Measurements from ENCODE around the gene PCSK2. TPM values are rescaled to one million over a fixed set of nuclear protein-coding genes. Genes with fewer than 3 reads are reported as not detected.

The PCSK2 gene
- total RNA-seq, 1 donor from 2014 or later, result not detected

DNA sequence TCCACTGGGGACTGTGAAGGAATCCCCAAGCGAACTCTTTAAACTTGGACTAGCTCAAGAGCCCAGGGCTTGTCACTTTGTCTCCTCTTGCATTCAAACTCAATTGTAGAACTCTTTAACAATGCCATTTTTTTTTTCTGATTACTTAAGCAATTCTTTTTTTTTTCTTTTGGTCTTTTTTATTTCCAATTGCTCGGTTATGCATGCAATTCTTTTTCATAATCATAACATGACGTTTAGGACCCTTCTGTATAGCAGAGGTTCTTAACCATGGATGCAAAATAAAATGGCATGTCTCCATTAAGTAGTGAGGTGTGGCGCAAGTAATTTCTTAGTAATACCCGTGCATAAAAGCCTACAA is 304.8 kb downstream of the PCSK2 start:
- intact Hi-C loops (cut with micrococcal nuclease), result loop anchor here (1.0 to 2.0 kb wide), 2 partner anchors 151 to 437 kb away; partner anchors contain the start of genes MGME1, RRBP1 and SNX5

DNA sequence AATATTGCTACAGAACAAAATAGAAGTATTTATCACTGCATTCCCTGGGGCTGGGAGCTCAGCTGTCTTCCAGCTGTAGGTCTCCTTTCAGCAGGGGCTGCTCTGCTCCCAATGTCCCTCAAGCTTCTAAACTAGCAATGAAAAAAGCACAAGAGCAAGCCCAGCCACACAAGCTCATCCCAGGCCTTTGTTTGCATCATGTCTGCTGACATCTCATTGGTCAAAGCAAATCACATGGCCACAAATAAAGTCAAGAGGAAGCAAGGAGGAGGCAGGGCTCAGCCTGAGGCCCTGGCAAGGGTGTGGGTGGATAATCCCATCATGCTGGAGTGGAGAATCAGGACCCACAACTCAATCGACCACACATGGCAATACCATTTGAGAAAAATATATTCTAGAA is 306.6 kb downstream of the PCSK2 start:
- intact Hi-C loops (cut with micrococcal nuclease), result no loop called here

DNA sequence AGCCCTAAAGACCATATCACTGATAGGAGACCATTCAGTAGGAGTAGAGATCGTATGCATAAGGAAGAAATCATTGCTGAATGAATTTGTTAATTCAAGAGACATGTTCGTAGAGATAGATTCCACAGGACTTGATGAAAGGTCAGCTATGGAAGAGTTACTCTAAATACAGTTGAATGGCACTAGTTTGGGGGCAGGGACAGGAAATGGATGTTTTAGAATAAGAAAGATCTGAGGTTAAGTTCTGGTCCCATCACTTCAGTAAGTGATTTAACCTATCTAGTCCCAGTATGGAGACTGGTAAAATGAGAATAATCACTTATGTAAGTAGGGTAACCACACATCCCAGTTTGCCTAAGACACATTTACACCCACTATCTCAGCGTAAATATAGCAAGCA is 307.2 kb downstream of the PCSK2 start:
- intact Hi-C loops (cut with micrococcal nuclease), result no loop called here
